ENCODE measurements around the gene DOCK2. TPM values are rescaled to one million over a fixed set of nuclear protein-coding genes. Genes with fewer than 3 reads are reported as not detected.

DOCK2 gene
- total RNA-seq, 2 experiments from 2014 or later: 161 to 205 TPM

DNA sequence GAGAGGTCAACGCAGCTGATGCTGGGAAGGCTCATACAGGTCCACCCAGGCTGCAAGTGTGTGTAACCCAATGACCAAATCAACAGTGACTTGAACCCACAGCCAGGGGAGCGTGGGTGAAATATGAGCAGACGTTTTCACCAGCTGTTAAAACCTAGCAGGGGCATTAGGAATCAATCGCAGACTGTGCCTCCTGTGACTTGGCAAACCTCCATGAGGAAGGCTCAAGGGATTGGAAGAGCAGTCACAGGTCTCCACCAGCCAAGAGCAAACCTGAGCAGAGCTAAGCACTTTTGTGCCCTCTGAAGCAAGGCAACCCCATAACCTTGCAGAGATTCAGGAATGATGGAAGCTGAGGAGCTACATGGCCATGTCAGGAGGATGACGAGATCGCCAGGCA, 317.7 kb downstream of the DOCK2 start:
- BruUV-seq (replicated peaks): no TSS peak
- Histone ChIP-seq H3K79me2 (ENCODE audit: insufficient read depth, low read depth, low read length) (no peaks in the 10 kb centered on the region), H3K4me3 (ENCODE audit: low read depth, low read length, poor library complexity, severe bottlenecking) (no peak overlapping the region), H3K4me2 (ENCODE audit: low read length) (no peak overlapping the region), H2AFZ (ENCODE audit: low read length) (no peak overlapping the region), H4K20me1 (ENCODE audit: insufficient read depth, low read length) (no peaks in the 10 kb centered on the region), H3K9me2 (ENCODE audit: insufficient read depth, low read length) (no peaks in the 10 kb centered on the region), H3K36me3 (ENCODE audit: insufficient read depth, low read length) (peaks cover 17% of the 10 kb centered on the region; the same call in 1 of the 2 replicates), H3K4me1 (ENCODE audit: insufficient read depth, low read length, poor library complexity, severe bottlenecking) (no peaks in the 10 kb centered on the region), H3K9me3 (ENCODE audit: low read length) (no peaks in the 10 kb centered on the region), H3K27ac (ENCODE audit: low read depth, low read length, poor library complexity, severe bottlenecking) (no peak overlapping the region)
- CTCF ChIA-PET (ENCODE audit: unreplicated experiment): no interaction called here
- intact Hi-C loops (cut with micrococcal nuclease; ENCODE audit: unreplicated experiment): no loop called here
- POLR2A ChIA-PET: interaction anchor here (0.8 kb wide), 1 partner anchor 10 kb away, joined by 4 read pairs; no protein-coding TSS in a partner anchor
- no peak for DNase-seq (ENCODE audit: low spot score)
- no peak for TF ChIP-seq CTCF (conservative IDR thresholded peaks at IDR 0.05; ENCODE audit: low read length)
- TF ChIP-seq EZH2phosphoT487 (IDR thresholded peaks at IDR 0.05; ENCODE audit: borderline replicate concordance, low read depth, low read length): no peak

DNA sequence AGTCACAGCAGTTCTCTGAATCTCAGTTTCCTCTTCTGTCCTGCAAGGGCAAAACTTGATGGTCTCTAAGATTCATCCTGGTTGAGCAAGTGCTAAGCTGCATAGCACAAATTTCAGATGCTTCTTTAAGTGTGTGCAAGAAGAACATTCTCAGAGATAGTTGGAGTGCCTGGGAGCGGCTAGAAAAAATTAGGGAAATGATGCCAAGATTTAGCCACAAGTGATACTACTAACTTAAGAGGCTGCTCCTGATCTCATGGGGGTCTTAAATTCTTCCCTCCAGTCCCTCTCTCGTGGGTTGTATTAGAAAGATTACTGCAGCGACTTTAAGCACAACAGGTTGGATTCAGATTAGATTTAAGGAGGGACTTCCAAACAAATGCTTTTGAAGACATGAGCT, 319.1 kb downstream of the DOCK2 start:
- CTCF ChIA-PET (ENCODE audit: unreplicated experiment): no interaction called here
- Histone ChIP-seq H3K4me2 (ENCODE audit: low read length) (no peak overlapping the region), H3K9me2 (ENCODE audit: insufficient read depth, low read length) (no peaks in the 10 kb centered on the region), H4K20me1 (ENCODE audit: insufficient read depth, low read length) (no peaks in the 10 kb centered on the region), H3K27ac (ENCODE audit: low read depth, low read length, poor library complexity, severe bottlenecking) (no peak overlapping the region), H2AFZ (ENCODE audit: low read length) (no peak overlapping the region), H3K36me3 (ENCODE audit: insufficient read depth, low read length) (peaks cover 5% of the 10 kb centered on the region; the same call in 1 of the 2 replicates), H3K4me1 (ENCODE audit: insufficient read depth, low read length, poor library complexity, severe bottlenecking) (no peaks in the 10 kb centered on the region), H3K9me3 (ENCODE audit: low read length) (no peaks in the 10 kb centered on the region), H3K4me3 (ENCODE audit: low read depth, low read length, poor library complexity, severe bottlenecking) (no peak overlapping the region), H3K79me2 (ENCODE audit: insufficient read depth, low read depth, low read length) (no peaks in the 10 kb centered on the region)
- no TSS peak for BruUV-seq (replicated peaks)
- DNase-seq (ENCODE audit: low spot score): no peak
- TF ChIP-seq CTCF (conservative IDR thresholded peaks at IDR 0.05; ENCODE audit: low read length) (no peak), EZH2phosphoT487 (IDR thresholded peaks at IDR 0.05; ENCODE audit: borderline replicate concordance, low read depth, low read length) (no peak)
- POLR2A ChIA-PET: interaction anchor here (0.7 to 1.7 kb wide), 2 partner anchors 9 to 15 kb away, joined by 3 to 8 read pairs; no protein-coding TSS in a partner anchor
- intact Hi-C loops (cut with micrococcal nuclease; ENCODE audit: unreplicated experiment): no loop called here

DNA sequence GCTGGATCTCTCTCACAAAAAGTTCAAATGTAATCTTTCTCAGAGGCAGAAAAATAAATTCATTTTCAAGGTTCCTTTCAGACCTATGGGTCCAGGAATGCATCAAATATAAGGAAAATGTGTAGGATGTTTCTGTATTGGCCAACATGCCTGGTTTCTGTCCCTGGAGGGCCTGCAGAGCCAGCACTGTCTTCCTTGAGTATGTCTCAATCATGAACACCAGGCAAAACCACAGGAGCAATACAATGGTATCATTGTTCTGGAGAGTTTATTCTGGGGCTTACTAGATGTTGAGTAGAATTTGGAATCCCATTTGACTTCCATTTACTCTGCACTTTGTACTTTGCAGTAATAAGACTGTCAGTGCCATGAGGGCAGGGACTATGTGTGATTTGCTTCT, 319.7 kb downstream of the DOCK2 start:
- H3K27ac ChIP-seq (ENCODE audit: low read depth, low read length, poor library complexity, severe bottlenecking): no peak overlapping the region
- intact Hi-C loops (cut with micrococcal nuclease; ENCODE audit: unreplicated experiment): no loop called here
- no peaks in the 10 kb centered on the region for H3K79me2 ChIP-seq (ENCODE audit: insufficient read depth, low read depth, low read length)
- BruUV-seq (replicated peaks): no TSS peak
- H2AFZ ChIP-seq (ENCODE audit: low read length): no peak overlapping the region
- no peak overlapping the region for H3K4me3 ChIP-seq (ENCODE audit: low read depth, low read length, poor library complexity, severe bottlenecking)
- no peaks in the 10 kb centered on the region for H3K9me3 ChIP-seq (ENCODE audit: low read length)
- no peak for DNase-seq (ENCODE audit: low spot score)
- POLR2A ChIA-PET: interaction anchor here (1.7 kb wide), 1 partner anchor 8 kb away, joined by 8 read pairs; no protein-coding TSS in a partner anchor
- no peaks in the 10 kb centered on the region for H4K20me1 ChIP-seq (ENCODE audit: insufficient read depth, low read length)
- H3K36me3 ChIP-seq (ENCODE audit: insufficient read depth, low read length): no peaks in the 10 kb centered on the region
- H3K4me2 ChIP-seq (ENCODE audit: low read length): no peak overlapping the region
- H3K4me1 ChIP-seq (ENCODE audit: insufficient read depth, low read length, poor library complexity, severe bottlenecking): no peaks in the 10 kb centered on the region
- CTCF ChIA-PET (ENCODE audit: unreplicated experiment): no interaction called here
- no peaks in the 10 kb centered on the region for H3K9me2 ChIP-seq (ENCODE audit: insufficient read depth, low read length)
- TF ChIP-seq CTCF (conservative IDR thresholded peaks at IDR 0.05; ENCODE audit: low read length) (no peak), EZH2phosphoT487 (IDR thresholded peaks at IDR 0.05; ENCODE audit: borderline replicate concordance, low read depth, low read length) (no peak)

All from OCI-LY7 (cell line).